Measurements from ENCODE around the gene RNF44.

- TF ChIP-seq POLR2A (IDR thresholded peaks at IDR 0.05; ENCODE audit: low read depth, low read length) (no peak; the same call in 1 of the 2 replicates), POLR2AphosphoS5 (IDR thresholded peaks at IDR 0.05; ENCODE audit: low read depth, low read length) (no peak), SPI1 (IDR thresholded peaks at IDR 0.05; ENCODE audit: low read depth, low read length) (no peak), PAX5 (IDR thresholded peaks at IDR 0.05; ENCODE audit: insufficient read depth, low read length, severe bottlenecking) (no peak)
These were observed at the start of gene RNF44 for GRCh38 chr5:176536902-176537553.

Data from GM12891 (cell line).